Mucosa of descending colon (tissue), 3 donors: ENCODE data around the gene FAM240A. TPM values are rescaled to one million over a fixed set of nuclear protein-coding genes. Genes with fewer than 3 reads are reported as not detected.

ENCODE experiments used
- ATAC-seq: fragments of 200-7000 bp; cut with Tn5 transposase; one replicate; pipeline ENCODE4 v1.9.1; 2020; ENCODE audit warnings: mild to moderate bottlenecking, moderate library complexity
- DNase-seq, 3 donors: peaks; one replicate each; pipeline ENCODE4 v3.0.0-alpha.2; 2020
- H3K36me3 ChIP-seq: fragments of 200-600 bp; one replicate; pipeline ENCODE4 v1.8.0; 2021; ENCODE audit warnings: low read depth, mild to moderate bottlenecking
- H3K4me1 ChIP-seq: fragments of 200-600 bp; one replicate; pipeline ENCODE4 v1.8.0; 2021; ENCODE audit warnings: low read depth, mild to moderate bottlenecking
- H3K4me3 ChIP-seq: fragments of 200-600 bp; one replicate; pipeline ENCODE4 v1.8.0; 2021; ENCODE audit warnings: mild to moderate bottlenecking
- H3K9me3 ChIP-seq: fragments of 200-600 bp; one replicate; pipeline ENCODE4 v1.8.0; 2021; ENCODE audit warnings: mild to moderate bottlenecking
- CTCF ChIP-seq: fragments of 200-600 bp; IDR thresholded peaks from one replicate; pipeline ENCODE4 v1.8.0; 2022; ENCODE audit warnings: antibody characterized with exemption, mild to moderate bottlenecking
- intact Hi-C, 2 donors: fragments of 100-400 bp; cut with DNase I in 1 of 2; cut with micrococcal nuclease in 1 of 2; formaldehyde crosslinking; loops; one replicate each; pipeline versions ENCODE4 v1.11.0 to v1.11.1; 2022; cut with DNase I, micrococcal nuclease
- total RNA-seq, 3 donors: library from RNA; stranded (reverse); fragmentation: NEBNext Ultra II Directional in 2 of 3; extraction: Animal tissue kit (Norgen Biotek cat#: 25700) in 2 of 3; gene quantifications; one replicate each; pipeline versions ENCODE4 v1.2.1 to v1.2.4, GENCODE V29; 2021 to 2023
- donor health status: DM: no; HTN: no; CAD: no; lungs with moderate emphysema.
- donor health status: DM: no; HTN: no; CAD: no.
- donor health status: DM: no; HTN: yes; CAD: no.

FAM240A gene
- total RNA-seq, 3 donors from 2014 or later, result not detected

DNA sequence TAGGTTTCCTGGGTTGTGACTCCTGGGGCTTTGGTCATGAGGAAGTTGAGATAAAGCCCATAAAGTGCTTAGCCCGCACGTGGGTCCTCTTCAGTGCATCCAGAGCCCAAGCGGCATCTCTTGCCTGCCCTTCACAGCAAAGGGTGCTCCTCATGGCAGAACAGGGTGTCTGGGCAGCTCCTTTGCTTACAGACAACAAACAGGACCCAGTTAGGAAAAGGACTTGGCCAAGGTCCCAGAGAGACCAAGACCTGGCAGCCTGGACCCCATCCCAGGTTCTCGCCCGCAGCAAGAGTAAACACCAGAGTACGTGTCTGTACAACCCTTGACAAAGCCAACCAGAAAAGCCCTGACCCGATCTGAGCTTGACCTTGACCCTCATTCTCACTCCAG lies 54.1 kb downstream of the FAM240A start:
- TF ChIP-seq CTCF, result no peak
- no peak for DNase-seq
- Histone ChIP-seq H3K36me3 (no peaks in the 10 kb centered on the region), H3K9me3 (no peaks in the 10 kb centered on the region), H3K4me1 (no peaks in the 10 kb centered on the region), H3K4me3 (no peak overlapping the region)
- no peak for ATAC-seq
- intact Hi-C loops, result no loop called here

DNA sequence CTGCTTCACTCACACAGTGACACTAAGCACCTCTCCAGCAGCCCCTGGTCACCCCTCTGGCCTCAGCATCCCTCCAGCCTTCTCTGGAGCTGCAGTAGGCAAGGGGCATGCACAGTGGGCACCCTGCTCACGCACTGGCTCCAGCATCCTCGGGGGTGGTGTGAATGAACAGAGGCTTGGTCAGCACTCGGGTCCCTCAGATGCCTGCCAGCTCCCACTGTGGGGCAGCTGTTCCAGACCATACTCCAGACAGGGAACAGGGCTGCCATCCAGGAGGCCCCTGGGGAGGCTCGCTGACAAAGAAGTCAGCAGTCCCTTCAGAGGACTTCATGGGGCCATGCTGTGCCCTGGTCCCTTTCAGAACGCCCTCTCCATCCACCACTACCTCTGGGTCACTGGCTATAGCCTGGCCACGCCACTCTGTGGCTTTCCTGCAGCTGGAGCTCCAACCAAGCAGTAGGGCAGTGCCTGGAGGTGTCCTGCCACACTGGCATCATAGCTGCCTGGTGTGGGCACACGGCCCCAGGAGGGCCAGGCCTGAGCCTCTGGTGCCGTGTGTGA lies 54.8 kb downstream of the FAM240A start:
- no peak for ATAC-seq
- Histone ChIP-seq H3K36me3 (no peaks in the 10 kb centered on the region), H3K9me3 (no peaks in the 10 kb centered on the region), H3K4me1 (no peaks in the 10 kb centered on the region), H3K4me3 (no peak overlapping the region)
- intact Hi-C loops, result no loop called here
- peak in 1 of 3 donors; percentile 27 for DNase-seq
- TF ChIP-seq CTCF, result no peak

GRCh38 chr3:46667657-46668056 lies 55.3 kb downstream of the FAM240A start:
- DNase-seq, result no peak
- Histone ChIP-seq H3K9me3 (no peaks in the 10 kb centered on the region), H3K4me1 (no peaks in the 10 kb centered on the region), H3K4me3 (no peak overlapping the region), H3K36me3 (no peaks in the 10 kb centered on the region)
- intact Hi-C loops, result no loop called here
- no peak for ATAC-seq
- no peak for TF ChIP-seq CTCF

- intact Hi-C loops, result no loop called here
- H3K9me3 ChIP-seq, result no peaks in the 10 kb centered on the region
- no peak overlapping the region for H3K4me3 ChIP-seq
- H3K36me3 ChIP-seq, result no peaks in the 10 kb centered on the region
- no peak for DNase-seq
- no peak for TF ChIP-seq CTCF
- no peak for ATAC-seq
- no peaks in the 10 kb centered on the region for H3K4me1 ChIP-seq
Measured at GRCh38 chr3:46668116-46668515, 55.8 kb downstream of the FAM240A start.

GRCh38 chr3:46668591-46668990 lies 56.3 kb downstream of the FAM240A start:
- Histone ChIP-seq H3K36me3 (no peaks in the 10 kb centered on the region), H3K4me1 (no peaks in the 10 kb centered on the region), H3K9me3 (no peaks in the 10 kb centered on the region), H3K4me3 (no peak overlapping the region)
- no peak for TF ChIP-seq CTCF
- intact Hi-C loops, result no loop called here
- DNase-seq (no peak), ATAC-seq (no peak)
